HG03135 (cell line): ENCODE measurements around the gene LIPA.
"Not testable (repeated sequence)": the region's sequence is repeated elsewhere in the genome, so short reads cannot be mapped to it uniquely, and the experiment has no call there.

Experiments
- ATAC-seq: cut with Tn5 transposase; IDR thresholded peaks from one replicate; pipeline ENCODE4 v1.9.1; 2021; ENCODE audit warnings: mild to moderate bottlenecking, moderate library complexity; ENCODE audit not compliant: unreplicated experiment

The LIPA gene

GRCh38 chr10:89171263-89171872, 80.2 kb downstream of the LIPA start:
- no peak for ATAC-seq

- ATAC-seq = not testable (repeated sequence)
Measured at GRCh38 chr10:89168354-89168900, 83.1 kb downstream of the LIPA start.

- ATAC-seq = no peak
Measured at GRCh38 chr10:89167915-89168314, 83.7 kb downstream of the LIPA start.

GRCh38 chr10:89165923-89166322, 85.7 kb downstream of the LIPA start:
- no peak for ATAC-seq

GRCh38 chr10:89164920-89165319, 86.7 kb downstream of the LIPA start:
- no peak for ATAC-seq

GRCh38 chr10:89164080-89164479, 87.5 kb downstream of the LIPA start:
- ATAC-seq = no peak
